DOHH2 (cell line): Measurements from ENCODE around the gene KRTAP23-1.

Experiments
- CTCF ChIP-seq: fragments of 200-600 bp; sonication (generic); IDR thresholded peaks from one replicate; pipeline ENCODE4 v1.5.1; 2014; ENCODE audit warnings: antibody characterized with exemption, mild to moderate bottlenecking, low read depth, low read length; ENCODE audit not compliant: poor library complexity, severe bottlenecking
- EZH2phosphoT487 ChIP-seq: fragments of 200-600 bp; sonication (generic); IDR thresholded peaks from 2 replicates; pipeline ENCODE4 v1.6.1; 2017; ENCODE audit warnings: borderline replicate concordance, mild to moderate bottlenecking, antibody characterized with exemption, low read length, moderate library complexity, mixed read lengths

DNA sequence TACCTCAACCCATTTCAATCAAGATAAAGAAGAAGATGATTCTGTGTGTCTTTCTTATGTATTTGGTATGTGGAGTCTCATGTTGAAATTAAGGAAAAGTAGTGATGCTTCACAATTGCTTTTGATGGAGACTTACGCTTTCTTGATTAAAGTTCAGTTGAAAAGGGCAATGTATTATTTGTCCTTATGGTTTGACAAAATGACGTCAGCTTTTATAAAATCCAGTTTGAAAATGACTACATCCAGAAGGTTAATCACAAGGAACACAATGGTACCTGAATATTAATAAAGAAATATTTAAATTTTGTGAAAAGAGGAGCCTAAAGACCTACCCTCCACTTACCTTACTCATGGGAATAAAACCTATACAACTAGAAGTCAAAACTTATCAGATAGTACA lies 32.7 kb downstream of the KRTAP23-1 start:
- TF ChIP-seq CTCF (no peak), EZH2phosphoT487 (no peak)
